NB4 (cell line): Measurements from ENCODE around the gene SEH1L.

Experiments used
- POLR2A ChIP-seq: IDR thresholded peaks from 2 replicates; pipeline ENCODE4 v1.6.1; 2011; ENCODE audit warnings: mild to moderate bottlenecking; ENCODE audit not compliant: insufficient read length; ENCODE audit errors: extremely low read depth
- TF ChIP-seq, protein P1 (sequence below): IDR thresholded peaks from 2 replicates; pipeline ENCODE4 v1.6.1; 2011; ENCODE audit warnings: low read depth, low read length
- TF ChIP-seq, protein P2 (sequence below): IDR thresholded peaks from one replicate; pipeline ENCODE4 v1.5.1; 2012; ENCODE audit warnings: low read depth, low read length

DNA sequence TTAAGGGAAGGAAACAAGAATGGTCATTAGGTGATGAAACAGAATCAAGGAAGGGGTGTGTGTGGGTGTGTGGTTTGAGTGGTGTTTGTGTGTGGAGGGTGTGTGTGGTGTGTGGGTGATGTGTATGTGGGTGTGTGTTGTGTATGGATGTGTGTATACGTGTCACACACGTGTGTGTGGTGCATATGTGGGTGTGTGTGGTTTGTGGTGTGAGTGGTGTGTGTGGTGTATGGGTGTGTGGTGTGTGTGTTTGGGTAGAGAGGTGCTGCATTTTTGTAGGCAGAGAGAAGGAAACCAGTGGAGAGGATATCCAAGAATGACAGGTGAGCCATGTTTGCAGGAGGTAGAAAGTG lies 42.3 kb downstream of the SEH1L start:
- TF ChIP-seq, protein P1, sequence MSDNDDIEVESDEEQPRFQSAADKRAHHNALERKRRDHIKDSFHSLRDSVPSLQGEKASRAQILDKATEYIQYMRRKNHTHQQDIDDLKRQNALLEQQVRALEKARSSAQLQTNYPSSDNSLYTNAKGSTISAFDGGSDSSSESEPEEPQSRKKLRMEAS: peak; percentile 23; the same call in 1 of the 2 replicates
- TF ChIP-seq, protein P2, sequence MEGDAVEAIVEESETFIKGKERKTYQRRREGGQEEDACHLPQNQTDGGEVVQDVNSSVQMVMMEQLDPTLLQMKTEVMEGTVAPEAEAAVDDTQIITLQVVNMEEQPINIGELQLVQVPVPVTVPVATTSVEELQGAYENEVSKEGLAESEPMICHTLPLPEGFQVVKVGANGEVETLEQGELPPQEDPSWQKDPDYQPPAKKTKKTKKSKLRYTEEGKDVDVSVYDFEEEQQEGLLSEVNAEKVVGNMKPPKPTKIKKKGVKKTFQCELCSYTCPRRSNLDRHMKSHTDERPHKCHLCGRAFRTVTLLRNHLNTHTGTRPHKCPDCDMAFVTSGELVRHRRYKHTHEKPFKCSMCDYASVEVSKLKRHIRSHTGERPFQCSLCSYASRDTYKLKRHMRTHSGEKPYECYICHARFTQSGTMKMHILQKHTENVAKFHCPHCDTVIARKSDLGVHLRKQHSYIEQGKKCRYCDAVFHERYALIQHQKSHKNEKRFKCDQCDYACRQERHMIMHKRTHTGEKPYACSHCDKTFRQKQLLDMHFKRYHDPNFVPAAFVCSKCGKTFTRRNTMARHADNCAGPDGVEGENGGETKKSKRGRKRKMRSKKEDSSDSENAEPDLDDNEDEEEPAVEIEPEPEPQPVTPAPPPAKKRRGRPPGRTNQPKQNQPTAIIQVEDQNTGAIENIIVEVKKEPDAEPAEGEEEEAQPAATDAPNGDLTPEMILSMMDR: no peak
- TF ChIP-seq POLR2A: no peak
